Fibroblast of skin of scalp (primary cell): ENCODE results near the gene NLRC5.
"Not testable (repeated sequence)": the region's sequence is repeated elsewhere in the genome, so short reads cannot be mapped to it uniquely, and the experiment has no call there.

Experiments
- DNase-seq: peaks from one replicate; pipeline ENCODE4 v3.0.0-alpha.2; 2013

Gene NLRC5

GRCh38 chr16:57001026-57001679, 11.8 kb downstream of the NLRC5 start:
- DNase-seq, result no peak

- DNase-seq, result no peak
Measured at GRCh38 chr16:57003439-57004386, 14.4 kb downstream of the NLRC5 start.

- no peak for DNase-seq
Measured at GRCh38 chr16:57004387-57005250, 15.3 kb downstream of the NLRC5 start.

GRCh38 chr16:57005597-57005996, 16.2 kb downstream of the NLRC5 start:
- not testable (repeated sequence) for DNase-seq

GRCh38 chr16:57007050-57007449, 17.7 kb downstream of the NLRC5 start:
- DNase-seq, result no peak

- no peak for DNase-seq
Measured at GRCh38 chr16:57007530-57007929, 18.2 kb downstream of the NLRC5 start.

GRCh38 chr16:57008440-57008839, 19.1 kb downstream of the NLRC5 start:
- DNase-seq, result no peak

GRCh38 chr16:57009643-57010170, 20.4 kb downstream of the NLRC5 start:
- no peak for DNase-seq

GRCh38 chr16:57012353-57012752, 23.0 kb downstream of the NLRC5 start:
- no peak for DNase-seq

- DNase-seq, result peak; percentile 33
Measured at GRCh38 chr16:57013229-57013628, 23.9 kb downstream of the NLRC5 start.

GRCh38 chr16:57013902-57014301, 24.5 kb downstream of the NLRC5 start:
- DNase-seq, result no peak

- DNase-seq, result no peak
Measured at GRCh38 chr16:57016301-57016700, 26.9 kb downstream of the NLRC5 start.

- no peak for DNase-seq
Measured at GRCh38 chr16:57016831-57017230, 27.5 kb downstream of the NLRC5 start.

GRCh38 chr16:57017251-57017650, 27.9 kb downstream of the NLRC5 start:
- DNase-seq, result no peak

GRCh38 chr16:57019746-57020145, 30.4 kb downstream of the NLRC5 start:
- DNase-seq, result peak; percentile 37

GRCh38 chr16:57020651-57021050, 31.3 kb downstream of the NLRC5 start:
- DNase-seq, result no peak

GRCh38 chr16:57021757-57022156, 32.4 kb downstream of the NLRC5 start:
- no peak for DNase-seq

GRCh38 chr16:57022445-57022844, 33.1 kb downstream of the NLRC5 start:
- DNase-seq, result no peak

- no peak for DNase-seq
Measured at GRCh38 chr16:57023541-57024249, 34.3 kb downstream of the NLRC5 start.

GRCh38 chr16:57024894-57025680, 35.7 kb downstream of the NLRC5 start:
- no peak for DNase-seq
